BJ (cell line): ENCODE data around the gene NUCKS1. TPM values are rescaled to one million over a fixed set of nuclear protein-coding genes. Genes with fewer than 3 reads are reported as not detected.

Source experiments
- CTCF ChIA-PET: fragments of 350-600 bp; formaldehyde crosslinking; extraction: SDS; loops from one replicate; lab custom pipeline; 2021; ENCODE audit warnings: antibody characterized with exemption, inconsistent platforms; lab: Yijun Ruan, JAX
- POLR2A ChIA-PET: fragments of 300-600 bp; sonication (Branson Sonifier 250); formaldehyde crosslinking; extraction: SDS; loops from one replicate; lab custom pipeline; 2021; ENCODE audit warnings: antibody characterized with exemption; lab: Charles Lee
- DNase-seq: peaks from one replicate; pipeline ENCODE4 v3.0.0-alpha.2; 2011; ENCODE audit warnings: low read depth
- H3K27me3 ChIP-seq: 2 replicates; pipeline ENCODE4 v1.6.0; 2011; ENCODE audit warnings: low read length; ENCODE audit not compliant: control insufficient read depth, insufficient read depth
- H3K36me3 ChIP-seq: 2 replicates; pipeline ENCODE4 v1.5.1; 2011; ENCODE audit warnings: low read length; ENCODE audit not compliant: control insufficient read depth, insufficient read depth
- H3K4me3 ChIP-seq: 2 replicates; pipeline ENCODE4 v1.5.1; 2011; ENCODE audit warnings: low read depth, mild to moderate bottlenecking, control low read depth, low read length
- CTCF ChIP-seq: IDR thresholded peaks from 2 replicates; pipeline ENCODE4 v1.5.1; 2011; ENCODE audit warnings: low read depth, mild to moderate bottlenecking, control low read depth, inconsistent platforms, low read length, moderate library complexity; ENCODE audit not compliant: insufficient read depth
- polyA plus RNA-seq: library from polyadenylated mRNA; depleted of rRNA; stranded (reverse); fragments of >200 nt; gene quantifications from 2 replicates; pipeline ENCODE4 v1.2.3, GENCODE V29; 2011

The NUCKS1 gene
- polyA plus RNA-seq, 1 experiment: 33.3 TPM

- POLR2A ChIA-PET: no interaction called here
- CTCF ChIA-PET: interaction anchor here (0.7 to 2.9 kb wide), 3 partner anchors 191 to 683 kb away, joined by 3 to 12 read pairs (median 4); no protein-coding TSS in a partner anchor
- DNase-seq: no peak
- no peaks in the 10 kb centered on the region for H3K27me3 ChIP-seq
- peaks cover 3% of the 10 kb centered on the region for H3K36me3 ChIP-seq
- H3K4me3 ChIP-seq: no peak overlapping the region
- no peak for TF ChIP-seq CTCF
Measured at GRCh38 chr1:205786601-205787000, 36.6 kb upstream of the NUCKS1 start.

GRCh38 chr1:205785446-205785845, 35.5 kb upstream of the NUCKS1 start:
- ChIA-PET CTCF (interaction anchor here (0.6 to 2.9 kb wide), 2 partner anchors 52 to 192 kb away, joined by 3 to 12 read pairs; no protein-coding TSS in a partner anchor), POLR2A (no interaction called here)
- H3K4me3 ChIP-seq: no peak overlapping the region
- DNase-seq: no peak
- H3K36me3 ChIP-seq: no peaks in the 10 kb centered on the region; the same call in 1 of the 2 replicates
- H3K27me3 ChIP-seq: no peaks in the 10 kb centered on the region
- TF ChIP-seq CTCF: no peak

- H3K4me3 ChIP-seq: no peak overlapping the region
- TF ChIP-seq CTCF: no peak
- POLR2A ChIA-PET: no interaction called here
- no peak for DNase-seq
- H3K27me3 ChIP-seq: no peaks in the 10 kb centered on the region
- H3K36me3 ChIP-seq: no peaks in the 10 kb centered on the region
- CTCF ChIA-PET: no interaction called here
Measured at GRCh38 chr1:205783904-205784303, 33.9 kb upstream of the NUCKS1 start.

- ChIA-PET POLR2A (no interaction called here), CTCF (interaction anchor here (1.8 to 2.4 kb wide), 2 partner anchors 8 to 125 kb away, joined by 10 to 19 read pairs; no protein-coding TSS in a partner anchor)
- no peak overlapping the region for H3K4me3 ChIP-seq
- no peaks in the 10 kb centered on the region for H3K36me3 ChIP-seq
- no peaks in the 10 kb centered on the region for H3K27me3 ChIP-seq
- TF ChIP-seq CTCF: no peak
- no peak for DNase-seq
Measured at GRCh38 chr1:205783433-205783795, 33.4 kb upstream of the NUCKS1 start.

- TF ChIP-seq CTCF: no peak
- ChIA-PET POLR2A (no interaction called here), CTCF (interaction anchor here (0.8 to 2.4 kb wide), 4 partner anchors 9 to 194 kb away, joined by 3 to 19 read pairs (median 6); no protein-coding TSS in a partner anchor)
- Histone ChIP-seq H3K27me3 (no peaks in the 10 kb centered on the region), H3K36me3 (no peaks in the 10 kb centered on the region), H3K4me3 (no peak overlapping the region)
- no peak for DNase-seq
Measured at GRCh38 chr1:205782627-205783432, 32.8 kb upstream of the NUCKS1 start.
